MM.1S (cell line): ENCODE results near the gene CNTN5.

ENCODE experiments used
- CTCF ChIP-seq: fragments of 300-600 bp; sonication (generic); IDR thresholded peaks from 2 replicates; pipeline ENCODE4 v1.5.1; 2016; ENCODE audit warnings: antibody characterized with exemption, low read length, mixed read lengths
- EZH2 ChIP-seq: fragments of 300-600 bp; sonication (generic); optimal IDR thresholded peaks from 2 replicates; pipeline ENCODE3; 2017; ENCODE audit warnings: low read depth, mild to moderate bottlenecking, antibody characterized with exemption, low read length, mixed read lengths
- EZH2phosphoT487 ChIP-seq: fragments of 300-600 bp; sonication (generic); IDR thresholded peaks from 2 replicates; pipeline ENCODE4 v1.6.1; 2018; ENCODE audit warnings: antibody characterized with exemption, low read length

DNA sequence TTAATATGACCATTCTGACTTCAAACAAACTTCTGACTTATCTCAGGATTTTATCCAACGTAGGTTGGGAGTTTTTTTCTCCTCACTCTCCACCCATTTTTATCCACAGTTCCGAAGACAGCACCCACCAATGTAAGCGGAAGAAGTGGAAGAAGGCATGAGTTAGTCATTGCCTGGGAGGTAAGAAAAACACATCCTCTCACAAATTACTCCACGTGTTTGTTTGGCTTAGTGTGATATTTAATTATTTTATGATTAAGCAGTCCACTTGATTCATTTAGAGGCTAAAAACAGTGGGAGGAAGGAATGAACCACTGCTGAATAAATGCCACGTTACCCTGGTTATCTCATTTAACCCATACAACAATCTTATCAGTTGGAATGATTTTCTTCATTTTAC is 1276.8 kb downstream of the CNTN5 start:
- TF ChIP-seq EZH2phosphoT487 (no peak), CTCF (no peak), EZH2 (no peak)
